T-helper 22 cell (primary cell): ENCODE measurements around the gene CNTNAP2.
"Not testable (repeated sequence)": the region's sequence is repeated elsewhere in the genome, so short reads cannot be mapped to it uniquely, and the experiment has no call there.

Source experiments
- DNase-seq: peaks from one replicate; pipeline ENCODE4 v3.0.0-alpha.2; 2020; ENCODE audit warnings: low read depth

CNTNAP2 gene

DNA sequence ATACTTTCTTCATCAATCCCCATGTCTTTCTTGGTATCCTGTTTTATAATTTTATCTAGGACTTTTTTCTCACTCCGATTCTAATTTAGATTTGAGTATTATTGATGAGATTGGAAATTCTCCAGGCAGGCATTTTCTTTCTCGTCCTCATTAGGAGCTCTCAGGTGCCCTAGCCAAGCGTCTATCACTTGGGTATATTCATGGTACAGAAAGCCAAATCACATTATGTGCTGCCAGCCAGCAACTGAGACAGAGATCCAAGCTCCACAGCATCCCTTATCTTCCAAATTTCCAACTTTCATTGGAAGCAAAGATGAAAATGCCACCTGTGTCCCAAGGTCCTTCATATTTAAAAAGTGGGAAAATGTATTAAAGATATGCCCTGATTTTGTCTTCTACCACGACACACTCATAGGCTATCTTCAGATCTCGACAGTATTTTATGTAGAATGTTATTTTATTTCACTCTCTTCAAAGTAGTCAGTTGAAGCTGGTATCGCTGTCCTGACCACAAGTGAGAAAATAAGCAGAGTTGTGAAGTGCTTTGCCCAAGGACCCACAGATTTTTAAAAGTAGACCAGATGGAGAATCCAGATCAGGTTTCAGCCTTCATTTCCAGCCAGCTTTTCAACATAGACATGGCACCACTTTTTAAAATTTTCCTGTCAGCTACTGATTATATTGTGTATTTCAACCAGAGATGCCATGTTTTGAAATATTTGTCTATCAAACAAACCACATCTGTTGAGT lies 773.4 kb downstream of the CNTNAP2 start:
- no peak for DNase-seq

DNA sequence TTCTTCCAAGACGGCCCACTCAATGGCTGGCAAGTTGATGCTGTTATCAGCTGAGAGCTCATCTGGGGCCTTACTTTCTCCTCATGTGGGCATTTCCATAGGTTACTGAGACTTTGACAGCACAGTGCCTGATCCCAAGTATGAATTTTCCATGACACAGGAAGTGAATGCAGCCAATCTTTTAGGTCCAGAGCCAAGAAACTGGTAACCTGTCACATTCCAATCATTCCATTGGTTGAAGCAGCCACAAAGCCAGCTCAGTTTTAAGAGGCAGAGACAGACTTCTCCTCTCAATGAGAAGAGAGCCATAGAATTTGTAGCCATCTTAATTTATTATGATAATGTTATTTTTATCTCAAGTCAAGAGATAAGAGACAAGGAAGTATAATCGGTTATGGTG lies 775.5 kb downstream of the CNTNAP2 start:
- DNase-seq = no peak

DNA sequence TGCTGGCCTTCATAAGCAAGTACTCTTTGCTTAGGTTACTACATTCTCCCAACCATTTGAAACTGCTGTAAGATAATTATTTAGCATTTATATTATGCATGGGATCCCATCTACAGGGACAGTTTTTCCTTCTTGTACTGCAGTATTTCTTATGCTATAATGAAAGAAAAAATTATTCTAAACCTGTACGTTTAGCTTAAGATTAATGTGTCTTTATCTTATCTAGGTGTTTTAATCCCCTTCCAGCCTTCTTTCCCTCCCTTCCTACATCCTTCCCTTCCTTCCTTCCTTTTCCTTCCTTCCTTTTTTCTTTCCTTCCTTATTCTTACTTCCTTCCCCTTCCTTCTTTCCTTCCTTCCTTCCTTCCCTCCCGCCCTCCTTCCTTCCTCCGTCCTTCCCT lies 778.3 kb downstream of the CNTNAP2 start:
- no peak for DNase-seq

DNA sequence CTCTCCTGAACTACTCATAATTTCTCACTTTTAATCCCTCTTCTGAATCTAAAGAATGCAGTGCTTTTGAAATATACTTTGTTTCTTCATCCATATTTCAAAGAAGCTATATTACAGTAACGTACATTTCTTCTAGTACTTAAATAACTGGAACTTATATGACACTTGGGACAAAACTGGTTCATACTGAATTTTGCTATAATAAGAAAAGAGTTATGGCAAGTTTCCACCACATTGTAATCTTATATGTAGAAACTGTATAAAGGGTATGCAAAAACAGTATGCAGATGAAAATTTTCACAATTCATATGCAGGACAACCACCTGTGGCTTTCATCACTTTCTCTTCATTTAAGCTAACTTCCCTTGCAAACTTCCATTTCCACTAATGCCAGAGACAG lies 785.7 kb downstream of the CNTNAP2 start:
- no peak for DNase-seq

GRCh38 chr7:146902728-146903127 lies 786.1 kb downstream of the CNTNAP2 start:
- no peak for DNase-seq

DNA sequence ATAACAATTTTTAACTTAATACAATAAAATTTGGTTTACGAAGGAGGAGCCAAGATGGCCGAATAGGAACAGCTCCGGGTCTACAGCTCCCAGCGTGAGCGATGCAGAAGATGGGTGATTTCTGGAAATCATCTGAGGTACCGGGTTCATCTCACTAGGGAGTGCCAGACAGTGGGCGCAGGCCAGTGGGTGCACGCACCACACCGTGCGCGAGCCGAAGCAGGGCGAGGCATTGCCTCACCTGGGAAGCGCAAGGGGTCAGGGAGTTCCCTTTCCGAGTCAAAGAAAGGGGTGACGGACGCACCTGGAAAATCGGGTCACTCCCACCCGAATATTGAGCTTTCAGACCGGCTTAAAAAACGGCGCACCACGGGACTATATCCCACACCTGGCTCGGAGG lies 789.1 kb downstream of the CNTNAP2 start:
- DNase-seq = not testable (repeated sequence)

GRCh38 chr7:146922782-146923181 lies 806.2 kb downstream of the CNTNAP2 start:
- no peak for DNase-seq

DNA sequence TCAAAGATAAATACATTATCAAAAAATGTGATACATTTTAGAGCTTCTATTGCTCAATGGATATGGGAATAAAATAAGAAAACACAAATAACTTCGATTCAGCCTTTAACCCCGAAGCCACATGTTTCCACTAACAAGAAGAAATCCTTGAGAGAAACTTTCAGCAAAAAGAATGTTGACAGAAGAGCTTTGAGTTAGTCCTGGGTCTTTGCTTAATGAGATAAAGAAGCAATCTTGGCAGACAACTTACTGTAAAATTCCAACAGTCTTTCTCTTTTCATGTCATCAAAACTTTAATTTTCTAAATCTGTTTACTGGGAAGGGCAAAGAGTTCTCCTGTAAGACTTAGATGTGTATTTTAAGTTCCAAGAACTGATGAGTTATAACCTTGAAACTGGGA lies 810.2 kb downstream of the CNTNAP2 start:
- no peak for DNase-seq

DNA sequence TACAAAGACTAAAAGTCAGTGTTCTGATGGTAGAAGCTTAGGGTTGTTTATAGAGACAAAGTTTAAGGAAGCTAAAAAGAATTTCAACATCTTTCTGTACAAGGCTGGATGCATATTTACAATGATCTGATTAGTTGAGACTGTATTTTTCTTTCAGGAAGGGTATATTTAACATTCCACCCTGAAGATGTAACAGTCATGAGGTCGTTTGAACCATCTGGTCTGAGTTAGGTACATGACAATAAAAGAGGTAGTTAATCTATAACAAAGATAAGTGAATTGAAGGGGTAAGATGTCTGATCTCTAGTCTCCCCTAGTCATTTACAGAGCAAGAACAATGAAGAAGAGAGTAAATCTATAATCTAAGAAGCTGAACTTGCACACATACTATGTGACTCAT lies 821.2 kb downstream of the CNTNAP2 start:
- no peak for DNase-seq

GRCh38 chr7:146943483-146943882 lies 826.9 kb downstream of the CNTNAP2 start:
- no peak for DNase-seq

DNA sequence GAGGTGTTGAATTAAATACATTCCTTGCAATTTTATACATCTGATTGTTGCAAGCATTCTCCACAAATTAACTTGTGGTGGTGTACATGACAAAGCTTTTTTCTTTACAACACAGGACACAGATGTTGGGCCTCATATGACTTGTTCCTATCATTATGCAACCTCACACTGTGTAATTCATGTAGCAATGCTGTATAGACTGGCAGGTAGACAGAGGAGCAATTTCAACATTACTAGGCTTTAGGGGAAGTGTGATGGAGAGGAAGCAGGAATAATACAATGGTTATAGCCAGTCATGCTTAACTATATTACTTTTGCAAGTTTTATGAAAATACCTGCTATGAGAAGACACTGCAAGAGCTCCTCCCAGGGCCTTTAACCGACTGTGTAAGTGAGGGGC lies 832.1 kb downstream of the CNTNAP2 start:
- DNase-seq = no peak

GRCh38 chr7:146956321-146956720 lies 839.7 kb downstream of the CNTNAP2 start:
- DNase-seq = no peak

- no peak for DNase-seq
Measured at GRCh38 chr7:146956853-146957252, 840.3 kb downstream of the CNTNAP2 start.

DNA sequence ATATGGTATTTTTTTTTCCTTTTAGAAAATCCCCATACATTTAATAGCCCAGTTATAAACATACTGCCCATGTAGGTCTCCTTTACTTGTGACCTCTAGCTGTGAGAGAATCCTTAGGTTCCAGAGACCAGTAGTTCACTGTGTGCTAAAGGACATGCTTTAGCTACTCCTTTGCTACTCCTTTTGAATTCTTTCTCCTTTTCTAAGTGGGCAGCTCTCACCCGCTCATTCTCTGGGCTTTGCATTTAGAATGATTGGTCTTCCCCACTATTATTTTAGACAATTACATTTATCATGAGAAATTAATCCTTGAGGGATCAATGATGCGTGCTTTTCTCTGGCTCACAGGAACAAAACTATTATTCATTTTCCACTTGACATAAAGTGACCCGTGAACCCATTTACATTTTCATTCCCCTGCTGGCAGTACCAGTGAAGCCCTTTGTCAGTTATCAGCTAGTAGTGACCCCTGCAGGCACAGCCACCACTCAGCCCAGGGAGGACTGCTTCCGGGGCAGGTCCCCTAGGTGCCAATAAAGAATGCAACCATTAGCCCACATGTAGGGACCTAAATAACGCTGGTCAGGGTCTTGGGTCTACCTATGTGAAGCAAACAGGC lies 844.3 kb downstream of the CNTNAP2 start:
- no peak for DNase-seq

- DNase-seq = no peak
Measured at GRCh38 chr7:146961617-146962016, 845.0 kb downstream of the CNTNAP2 start.

- no peak for DNase-seq
Measured at GRCh38 chr7:146966274-146966673, 849.7 kb downstream of the CNTNAP2 start.

GRCh38 chr7:146982482-146982881 lies 865.9 kb downstream of the CNTNAP2 start:
- no peak for DNase-seq

DNA sequence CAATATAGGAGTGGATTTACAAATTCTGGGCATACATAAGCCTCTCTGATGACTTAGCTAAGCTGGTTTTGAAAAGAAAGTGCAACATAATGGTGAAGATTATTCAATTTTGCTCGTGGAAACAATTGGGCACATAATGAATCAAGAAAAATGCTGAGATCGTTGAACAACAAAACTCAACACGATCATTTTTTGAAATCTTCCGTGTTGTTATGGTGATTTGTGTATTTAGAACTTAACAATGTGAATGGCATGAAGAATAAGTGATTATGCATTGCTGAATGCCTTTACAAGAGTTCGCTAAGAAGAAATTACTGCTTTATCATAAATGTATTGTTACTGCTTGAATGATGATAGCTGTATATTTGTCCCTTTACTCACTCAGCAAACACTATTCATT lies 875.0 kb downstream of the CNTNAP2 start:
- DNase-seq = no peak

- DNase-seq = no peak
Measured at GRCh38 chr7:146993764-146994163, 877.2 kb downstream of the CNTNAP2 start.

DNA sequence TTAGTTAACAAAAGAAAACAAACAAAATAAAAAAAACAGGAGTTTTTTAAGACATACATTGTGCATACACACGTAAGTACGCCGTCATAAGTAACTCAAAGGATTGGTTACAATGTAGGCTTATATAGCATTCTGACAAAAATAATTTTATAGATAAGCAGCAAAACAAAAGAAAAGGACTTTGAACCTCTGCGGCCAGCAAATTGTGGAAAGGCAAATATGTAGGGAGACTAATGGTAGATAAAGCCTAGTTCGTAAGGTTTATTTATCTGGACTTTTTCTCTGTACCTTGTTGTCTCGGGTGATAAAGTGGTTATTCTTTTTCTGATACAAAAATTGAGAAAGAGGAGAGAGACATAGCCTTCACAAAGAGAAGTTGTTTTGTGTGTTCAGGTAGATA lies 891.9 kb downstream of the CNTNAP2 start:
- no peak for DNase-seq

DNA sequence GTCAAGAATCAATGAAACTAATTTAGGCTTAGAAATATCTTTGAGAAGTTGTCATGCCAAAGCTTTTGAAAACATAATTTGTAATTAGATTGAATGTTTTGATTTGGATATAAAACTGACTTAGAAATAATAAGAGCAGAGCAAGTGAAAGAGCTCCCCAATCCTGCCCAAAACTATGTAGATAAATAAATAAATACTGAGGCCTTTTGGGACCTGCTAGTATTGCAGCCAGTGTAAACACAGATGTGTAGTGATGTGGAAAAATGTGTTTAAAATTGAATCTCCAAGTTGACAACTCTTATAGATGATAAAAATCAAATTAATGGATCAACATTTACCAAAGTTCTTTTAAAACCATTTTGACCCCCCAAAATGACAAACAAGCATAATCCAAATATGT lies 896.1 kb downstream of the CNTNAP2 start:
- DNase-seq = no peak

DNA sequence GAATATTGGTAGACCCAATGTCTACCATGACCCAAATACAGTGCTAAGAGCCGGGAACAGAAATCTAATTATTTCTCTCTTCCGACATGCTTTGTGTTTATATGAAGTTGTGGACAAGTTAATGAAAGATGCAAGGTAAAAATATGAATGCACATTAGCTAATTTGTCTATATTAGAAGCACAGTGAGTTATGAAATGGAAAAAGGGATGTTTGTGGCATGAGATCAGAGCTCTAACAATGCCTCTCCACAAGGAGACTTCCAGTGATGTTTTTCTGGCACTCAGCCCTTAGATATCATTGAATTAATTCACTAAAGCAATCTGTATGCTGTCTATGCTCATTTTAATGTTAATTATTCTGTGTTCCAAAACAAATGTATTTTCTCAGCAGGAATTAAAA lies 897.2 kb downstream of the CNTNAP2 start:
- no peak for DNase-seq

DNA sequence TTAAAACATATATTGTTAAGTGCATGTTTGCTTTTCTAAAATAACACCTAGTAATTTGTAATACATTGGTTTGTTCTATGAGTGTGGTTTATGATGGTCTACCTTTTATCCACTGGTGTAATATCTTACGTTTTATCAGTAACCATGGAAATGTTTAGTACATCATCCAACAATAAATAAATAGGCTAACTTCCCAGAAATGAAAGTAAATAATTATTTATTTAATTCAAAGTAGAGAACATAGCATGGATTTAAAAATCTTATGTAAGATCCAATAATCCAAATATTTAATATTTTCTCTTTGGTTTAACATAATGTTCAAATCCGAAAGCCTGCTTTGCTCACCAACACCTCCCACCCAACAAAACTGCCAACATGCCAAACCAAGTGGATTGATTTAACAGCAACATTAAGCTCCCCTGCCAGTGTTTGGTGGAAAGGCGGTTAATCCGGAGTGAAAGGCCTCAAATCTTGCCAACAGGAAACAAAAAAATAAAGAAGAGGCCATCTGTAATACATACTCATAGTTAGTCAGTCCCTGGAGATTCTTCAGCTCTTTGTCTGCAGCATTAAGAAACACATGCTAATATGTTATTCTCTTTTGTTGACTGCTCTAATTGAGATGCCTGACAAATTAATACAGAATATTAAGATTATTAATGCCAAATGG lies 897.8 kb downstream of the CNTNAP2 start:
- no peak for DNase-seq
